Kidney (tissue), 14 donors: ENCODE data around the gene KRTAP1-4. TPM values are rescaled to one million over a fixed set of nuclear protein-coding genes. Genes with fewer than 3 reads are reported as not detected.

Experiments
- DNase-seq, 5 donors: peaks; one replicate each; pipeline ENCODE4 v3.0.0-alpha.2; 2013 to 2020
- FAIRE-seq: peaks from 2 replicates; lab custom pipeline; 2012; peaks lifted over from hg19 to GRCh38; lab: Jason Lieb, UNC
- H3K27ac ChIP-seq, 2 donors: one replicate each; pipeline ENCODE4 v1.7.0; 2013; ENCODE audit warnings: low read depth in 2 of 2, low read length in 2 of 2, inconsistent platforms in 1 of 2
- H3K27me3 ChIP-seq: one replicate; pipeline ENCODE4 v1.7.1; 2013; ENCODE audit warnings: low read length, inconsistent platforms; ENCODE audit not compliant: control insufficient read depth, insufficient read depth
- H3K36me3 ChIP-seq, 3 donors: one replicate each; pipeline versions ENCODE4 v1.7.0 to v1.7.1; 2013; ENCODE audit warnings: low read length in 3 of 3, control low read depth in 1 of 3, inconsistent platforms in 1 of 3; ENCODE audit not compliant: insufficient read depth in 3 of 3, control insufficient read depth in 2 of 3
- H3K4me1 ChIP-seq, 3 donors: one replicate each; pipeline versions ENCODE4 v1.7.0 to v1.7.1; 2013; ENCODE audit warnings: low read length in 3 of 3, inconsistent platforms in 1 of 3, low read depth in 1 of 3; ENCODE audit not compliant: control insufficient read depth in 2 of 3, insufficient read depth in 2 of 3
- H3K4me3 ChIP-seq, 3 donors: one replicate each; pipeline versions ENCODE4 v1.7.0 to v1.8.1; 2013; ENCODE audit warnings: low read length in 3 of 3, control low read depth in 1 of 3, inconsistent platforms in 1 of 3
- H3K9ac ChIP-seq, 3 donors: one replicate each; pipeline versions ENCODE4 v1.7.0 to v1.7.1; 2013; ENCODE audit warnings: low read length in 3 of 3, control low read depth in 1 of 3, inconsistent platforms in 1 of 3
- H3K9me3 ChIP-seq, 3 donors: one replicate each; pipeline versions ENCODE4 v1.7.0 to v1.7.1; 2013; ENCODE audit warnings: low read length in 3 of 3, control low read depth in 1 of 3, inconsistent platforms in 1 of 3; ENCODE audit not compliant: control insufficient read depth in 2 of 3, insufficient read depth in 1 of 3
- intact Hi-C: fragments of 100-400 bp; cut with DNase I; formaldehyde crosslinking; loops from one replicate; pipeline ENCODE4 v1.11.1; 2022
- polyA plus RNA-seq: library from polyadenylated mRNA; stranded (reverse); fragments of 350-450 nt; fragmentation: Illumina TruSeq; extraction: RNeasy Lipid Tissue Mini Kit (QIAGEN cat#74804); gene quantifications from one replicate; pipeline ENCODE4 v1.2.3, GENCODE V29; 2014; ENCODE audit warnings: low read depth, low replicate concordance; ENCODE audit not compliant: insufficient read depth
- total RNA-seq: library from RNA; stranded (reverse); fragmentation: NEBNext Ultra II Directional; extraction: Animal tissue kit (Norgen Biotek cat#: 25700); gene quantifications from one replicate; pipeline ENCODE4 v1.2.1, GENCODE V29; 2021
- TF ChIP-seq, protein P1 (sequence below): IDR thresholded peaks from 3 replicates; pipeline ENCODE4 v1.5.1; 2012; ENCODE audit warnings: mild to moderate bottlenecking, moderate library complexity, borderline replicate concordance; ENCODE audit not compliant: insufficient read depth; ENCODE audit errors: extremely low read depth
- donor health status: control.
- donor health status: control.
- donor health status: control.
- donor health status: control.
- donor health status: control.
- donor health status: DM: yes; HTN: yes; CAD: no.
- donor health status: Normal renal cell carcinoma (clear cell type).

KRTAP1-4 gene
- total and polyA plus RNA-seq, 2 donors from 2014 or later, result not detected

- DNase-seq (no peak), FAIRE-seq (no peak)
- no peaks in the 10 kb centered on the region for H3K27me3 ChIP-seq
- no peaks in the 10 kb centered on the region for H3K4me1 ChIP-seq
- H3K36me3 ChIP-seq, result no peaks in the 10 kb centered on the region
- H3K9ac ChIP-seq, result no peak overlapping the region
- no peak overlapping the region for H3K27ac ChIP-seq
- H3K4me3 ChIP-seq, result no peak overlapping the region
- intact Hi-C loops, result no loop called here
- H3K9me3 ChIP-seq, result no peaks in the 10 kb centered on the region
- TF ChIP-seq, protein P1, sequence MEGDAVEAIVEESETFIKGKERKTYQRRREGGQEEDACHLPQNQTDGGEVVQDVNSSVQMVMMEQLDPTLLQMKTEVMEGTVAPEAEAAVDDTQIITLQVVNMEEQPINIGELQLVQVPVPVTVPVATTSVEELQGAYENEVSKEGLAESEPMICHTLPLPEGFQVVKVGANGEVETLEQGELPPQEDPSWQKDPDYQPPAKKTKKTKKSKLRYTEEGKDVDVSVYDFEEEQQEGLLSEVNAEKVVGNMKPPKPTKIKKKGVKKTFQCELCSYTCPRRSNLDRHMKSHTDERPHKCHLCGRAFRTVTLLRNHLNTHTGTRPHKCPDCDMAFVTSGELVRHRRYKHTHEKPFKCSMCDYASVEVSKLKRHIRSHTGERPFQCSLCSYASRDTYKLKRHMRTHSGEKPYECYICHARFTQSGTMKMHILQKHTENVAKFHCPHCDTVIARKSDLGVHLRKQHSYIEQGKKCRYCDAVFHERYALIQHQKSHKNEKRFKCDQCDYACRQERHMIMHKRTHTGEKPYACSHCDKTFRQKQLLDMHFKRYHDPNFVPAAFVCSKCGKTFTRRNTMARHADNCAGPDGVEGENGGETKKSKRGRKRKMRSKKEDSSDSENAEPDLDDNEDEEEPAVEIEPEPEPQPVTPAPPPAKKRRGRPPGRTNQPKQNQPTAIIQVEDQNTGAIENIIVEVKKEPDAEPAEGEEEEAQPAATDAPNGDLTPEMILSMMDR, result no peak
Measured at GRCh38 chr17:40980117-40980516, 49.9 kb downstream of the KRTAP1-4 start.

Other genes with a start within 250 kb of the KRTAP1-4 start
Only the 30 nearest of the 38 such genes appear.
- not detected for gene KRT12, start 163.0 kb downstream of the KRTAP1-4 start, total RNA-seq
- not detected for gene KRT12, start 163.0 kb downstream of the KRTAP1-4 start, polyA plus RNA-seq
- not detected for gene KRT20, start 145.0 kb downstream of the KRTAP1-4 start, total RNA-seq
- gene KRT20, start 145.0 kb downstream of the KRTAP1-4 start, polyA plus RNA-seq, result not detected
- 4.2 TPM for gene KRT23, start 92.5 kb downstream of the KRTAP1-4 start, total RNA-seq
- gene KRT23, start 92.5 kb downstream of the KRTAP1-4 start, polyA plus RNA-seq, result 2.2 TPM
- not detected for gene KRT39, start 63.2 kb downstream of the KRTAP1-4 start, total RNA-seq
- gene KRT39, start 63.2 kb downstream of the KRTAP1-4 start, polyA plus RNA-seq, result not detected
- not detected for gene KRT40, start 45.9 kb downstream of the KRTAP1-4 start, total RNA-seq
- gene KRT40, start 45.9 kb downstream of the KRTAP1-4 start, polyA plus RNA-seq, result not detected
- not detected for gene KRTAP3-3, start 36.0 kb downstream of the KRTAP1-4 start, total RNA-seq
- gene KRTAP3-3, start 36.0 kb downstream of the KRTAP1-4 start, polyA plus RNA-seq, result not detected
- not detected for gene KRTAP3-2, start 30.3 kb downstream of the KRTAP1-4 start, total RNA-seq
- gene KRTAP3-2, start 30.3 kb downstream of the KRTAP1-4 start, polyA plus RNA-seq, result not detected
- gene KRTAP3-1, start 21.1 kb downstream of the KRTAP1-4 start, total RNA-seq, result not detected
- gene KRTAP3-1, start 21.1 kb downstream of the KRTAP1-4 start, polyA plus RNA-seq, result not detected
- gene KRTAP1-5, start 3.0 kb downstream of the KRTAP1-4 start, total RNA-seq, result not detected
- not detected for gene KRTAP1-5, start 3.0 kb downstream of the KRTAP1-4 start, polyA plus RNA-seq
- not detected for gene KRTAP1-3, start 4.7 kb upstream of the KRTAP1-4 start, total RNA-seq
- not detected for gene KRTAP1-3, start 4.7 kb upstream of the KRTAP1-4 start, polyA plus RNA-seq
- gene KRTAP1-1, start 11.3 kb upstream of the KRTAP1-4 start, total RNA-seq, result not detected
- gene KRTAP1-1, start 11.3 kb upstream of the KRTAP1-4 start, polyA plus RNA-seq, result not detected
- gene KRTAP2-1, start 17.1 kb upstream of the KRTAP1-4 start, total RNA-seq, result not detected
- not detected for gene KRTAP2-1, start 17.1 kb upstream of the KRTAP1-4 start, polyA plus RNA-seq
- not detected for gene KRTAP2-2, start 25.0 kb upstream of the KRTAP1-4 start, total RNA-seq
- gene KRTAP2-2, start 25.0 kb upstream of the KRTAP1-4 start, polyA plus RNA-seq, result not detected
- 0.28 TPM for gene KRTAP2-3, start 29.9 kb upstream of the KRTAP1-4 start, total RNA-seq
- gene KRTAP2-3, start 29.9 kb upstream of the KRTAP1-4 start, polyA plus RNA-seq, result not detected
- gene KRTAP2-4, start 35.7 kb upstream of the KRTAP1-4 start, total RNA-seq, result not detected
- gene KRTAP2-4, start 35.7 kb upstream of the KRTAP1-4 start, polyA plus RNA-seq, result not detected
- gene KRTAP4-7, start 54.0 kb upstream of the KRTAP1-4 start, total RNA-seq, result not detected
- gene KRTAP4-7, start 54.0 kb upstream of the KRTAP1-4 start, polyA plus RNA-seq, result not detected
- not detected for gene KRTAP4-8, start 67.9 kb upstream of the KRTAP1-4 start, total RNA-seq
- gene KRTAP4-8, start 67.9 kb upstream of the KRTAP1-4 start, polyA plus RNA-seq, result not detected
- not detected for gene KRTAP4-16, start 72.0 kb upstream of the KRTAP1-4 start, total RNA-seq
- gene KRTAP4-16, start 72.0 kb upstream of the KRTAP1-4 start, polyA plus RNA-seq, result not detected
- gene KRTAP4-9, start 75.2 kb upstream of the KRTAP1-4 start, total RNA-seq, result not detected
- gene KRTAP4-9, start 75.2 kb upstream of the KRTAP1-4 start, polyA plus RNA-seq, result not detected
- gene KRTAP4-11, start 88.2 kb upstream of the KRTAP1-4 start, total RNA-seq, result not detected
- not detected for gene KRTAP4-11, start 88.2 kb upstream of the KRTAP1-4 start, polyA plus RNA-seq
- not detected for gene KRTAP4-12, start 94.0 kb upstream of the KRTAP1-4 start, total RNA-seq
- not detected for gene KRTAP4-12, start 94.0 kb upstream of the KRTAP1-4 start, polyA plus RNA-seq
- not detected for gene KRTAP4-6, start 110.3 kb upstream of the KRTAP1-4 start, total RNA-seq
- not detected for gene KRTAP4-6, start 110.3 kb upstream of the KRTAP1-4 start, polyA plus RNA-seq
- not detected for gene KRTAP4-5, start 119.6 kb upstream of the KRTAP1-4 start, total RNA-seq
- not detected for gene KRTAP4-5, start 119.6 kb upstream of the KRTAP1-4 start, polyA plus RNA-seq
- gene KRTAP4-4, start 130.6 kb upstream of the KRTAP1-4 start, total RNA-seq, result not detected
- gene KRTAP4-4, start 130.6 kb upstream of the KRTAP1-4 start, polyA plus RNA-seq, result not detected
- not detected for gene KRTAP4-3, start 138.0 kb upstream of the KRTAP1-4 start, total RNA-seq
- gene KRTAP4-3, start 138.0 kb upstream of the KRTAP1-4 start, polyA plus RNA-seq, result not detected
- not detected for gene KRTAP4-2, start 148.0 kb upstream of the KRTAP1-4 start, total RNA-seq
- gene KRTAP4-2, start 148.0 kb upstream of the KRTAP1-4 start, polyA plus RNA-seq, result not detected
- gene KRTAP4-1, start 154.7 kb upstream of the KRTAP1-4 start, total RNA-seq, result not detected
- not detected for gene KRTAP4-1, start 154.7 kb upstream of the KRTAP1-4 start, polyA plus RNA-seq
- gene KRTAP9-1, start 159.7 kb upstream of the KRTAP1-4 start, total RNA-seq, result not detected
- gene KRTAP9-1, start 159.7 kb upstream of the KRTAP1-4 start, polyA plus RNA-seq, result not detected
- not detected for gene KRTAP9-2, start 196.5 kb upstream of the KRTAP1-4 start, total RNA-seq
- not detected for gene KRTAP9-2, start 196.5 kb upstream of the KRTAP1-4 start, polyA plus RNA-seq
- gene KRTAP9-3, start 202.3 kb upstream of the KRTAP1-4 start, total RNA-seq, result not detected
- gene KRTAP9-3, start 202.3 kb upstream of the KRTAP1-4 start, polyA plus RNA-seq, result not detected